Measurements from ENCODE around the gene CHPF2. TPM values are rescaled to one million over a fixed set of nuclear protein-coding genes. Genes with fewer than 3 reads are reported as not detected.
A peak's percentile ranks its signal among the peaks of the same experiment; 100 is the strongest.

The CHPF2 gene
- total RNA-seq (21.9 TPM), polyA plus RNA-seq (ENCODE audit: insufficient read depth in 1 of 8, insufficient read length in 8 of 8, low replicate concordance in 1 of 8) (10 to 100 TPM; 20.1 to 32.6 (median 23.4) TPM)
- long read RNA-seq, donor 1, result 0 reads
- long read RNA-seq, donor 2, partial matches to known transcripts, result 0 of 1 reads
- long read RNA-seq, donor 2, other reads (novel, unspliced or antisense), result 0 of 1 reads
- long read RNA-seq, donor 3, partial matches to known transcripts, result 5 of 8 reads
- long read RNA-seq, donor 3, other reads (novel, unspliced or antisense), result 0 of 8 reads
- long read RNA-seq, donor 4, partial matches to known transcripts, result 0 of 2 reads
- long read RNA-seq, donor 4, other reads (novel, unspliced or antisense), result 0 of 2 reads
- long read RNA-seq, donor 5, transcript CHPF2-201 (4 exons, 3,978 nt), result major isoform, 8 of 8 reads
- long read RNA-seq, donor 5, partial matches to known transcripts, result 0 of 8 reads
- long read RNA-seq, donor 5, other reads (novel, unspliced or antisense), result 0 of 8 reads
- long read RNA-seq, donor 6, transcript CHPF2-201 (4 exons, 3,978 nt), result major isoform, 8 of 8 reads
- long read RNA-seq, donor 6, partial matches to known transcripts, result 0 of 8 reads
- long read RNA-seq, donor 6, other reads (novel, unspliced or antisense), result 0 of 8 reads
- long read RNA-seq, donor 7, partial matches to known transcripts, result 0 of 4 reads
- long read RNA-seq, donor 7, other reads (novel, unspliced or antisense), result 0 of 4 reads
- long read RNA-seq, donor 8, partial matches to known transcripts, result 0 of 1 reads
- long read RNA-seq, donor 8, other reads (novel, unspliced or antisense), result 0 of 1 reads
- long read RNA-seq, donor 9, partial matches to known transcripts, result 0 of 1 reads
- long read RNA-seq, donor 9, other reads (novel, unspliced or antisense), result 0 of 1 reads
- long read RNA-seq, donor 10, partial matches to known transcripts, result 0 of 2 reads
- long read RNA-seq, donor 10, other reads (novel, unspliced or antisense), result 0 of 2 reads
- long read RNA-seq, donor 11, partial matches to known transcripts, result 0 of 2 reads
- long read RNA-seq, donor 11, other reads (novel, unspliced or antisense), result 0 of 2 reads

GRCh38 chr7:151232091-151232916 lies at the start of gene CHPF2:
CHPF2 (plus strand) TSS chr7:151232483; CDS start chr7:151234012, 1,529 bp downstream.
- H3K27me3 ChIP-seq (ENCODE audit: control insufficient read depth, insufficient read depth, low read length), result no peaks in the 10 kb centered on the region
- no peaks in the 10 kb centered on the region for H3K9me3 ChIP-seq (replicated peaks; ENCODE audit: control insufficient read depth, low read depth, low read length)
- peaks cover 29% of the 10 kb centered on the region for H3K36me3 ChIP-seq (ENCODE audit: control insufficient read depth, insufficient read depth, low read length)
- H3K4me1 ChIP-seq (ENCODE audit: control insufficient read depth, insufficient read depth, low read length), result peaks cover 26% of the 10 kb centered on the region
- peak within 1 kb of the TSS; percentile 74 for H3K27ac ChIP-seq (ENCODE audit: low read length)
- under 1% methylated on average over 78 of the region's 79 CpGs for WGBS (ENCODE audit: insufficient coverage)
- peak; percentile 94 for DNase-seq
- peak within 1 kb of the TSS; percentile 91 for H3K4me3 ChIP-seq (ENCODE audit: low read length)

- Histone ChIP-seq H3K4me3 (ENCODE audit: low read length) (no peak overlapping the region), H3K27me3 (ENCODE audit: control insufficient read depth, insufficient read depth, low read length) (peaks cover 2% of the 10 kb centered on the region), H3K36me3 (ENCODE audit: control insufficient read depth, insufficient read depth, low read length) (no peaks in the 10 kb centered on the region), H3K4me1 (ENCODE audit: control insufficient read depth, insufficient read depth, low read length) (peaks cover 24% of the 10 kb centered on the region), H3K27ac (ENCODE audit: low read length) (no peak overlapping the region), H3K9me3 (replicated peaks; ENCODE audit: control insufficient read depth, low read depth, low read length) (no peaks in the 10 kb centered on the region)
- 49% methylated on average over 13 of the region's 16 CpGs for WGBS (ENCODE audit: insufficient coverage)
- DNase-seq, result no peak
These were observed 46.3 kb upstream of the CHPF2 start for GRCh38 chr7:151185762-151186639.

DNA sequence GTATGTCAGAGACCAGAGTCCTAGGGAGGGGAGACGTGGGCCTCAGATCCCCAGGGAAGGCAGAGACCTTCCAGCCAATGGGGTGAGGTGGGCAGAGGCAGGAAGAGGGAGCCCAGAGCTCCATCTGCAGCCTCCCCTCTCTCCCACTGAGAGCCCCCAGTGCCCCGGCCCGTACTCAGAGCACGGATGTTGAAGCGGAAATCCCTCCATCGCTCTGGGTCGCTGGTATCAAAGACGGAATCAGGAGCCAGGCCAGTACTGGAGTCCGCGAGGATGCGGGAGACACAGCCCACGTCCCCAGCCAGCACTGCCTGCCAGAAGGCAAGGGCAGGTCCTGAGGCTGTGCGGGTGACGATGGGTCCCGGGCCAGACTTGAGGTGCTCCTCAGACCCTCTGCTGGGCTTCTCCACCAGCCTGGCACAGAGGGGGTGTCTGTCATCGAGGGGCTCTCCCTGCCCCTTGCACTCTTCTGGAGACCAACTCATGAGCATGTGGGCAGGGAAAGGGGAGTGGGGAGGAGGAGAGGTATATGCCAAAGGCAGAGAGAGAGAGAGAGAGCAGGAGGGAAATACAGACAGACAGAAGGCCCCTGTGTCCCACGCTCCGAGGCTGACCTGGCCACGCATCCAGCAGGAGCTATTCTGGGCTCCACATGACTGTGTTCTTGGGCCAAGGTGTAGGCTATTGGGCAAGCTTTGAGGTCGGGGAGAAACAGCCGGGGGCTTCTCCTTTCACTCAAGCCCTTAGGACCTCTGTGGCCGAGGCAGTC lies 45.5 kb upstream of the CHPF2 start, which contains the start of gene ASB10:
Gene ASB10 (minus strand): TSS at position 611 of the 769 bp plus-strand sequence. CDS start 120 bp downstream, at position 491.
- Histone ChIP-seq H3K27ac (ENCODE audit: low read length) (peak within 1 kb of the TSS; percentile 47), H3K36me3 (ENCODE audit: control insufficient read depth, insufficient read depth, low read length) (no peaks in the 10 kb centered on the region), H3K27me3 (ENCODE audit: control insufficient read depth, insufficient read depth, low read length) (peaks cover 2% of the 10 kb centered on the region), H3K9me3 (replicated peaks; ENCODE audit: control insufficient read depth, low read depth, low read length) (no peaks in the 10 kb centered on the region), H3K4me1 (ENCODE audit: control insufficient read depth, insufficient read depth, low read length) (peaks cover 22% of the 10 kb centered on the region), H3K4me3 (ENCODE audit: low read length) (no peak within 1 kb of the TSS)
- DNase-seq, result no peak
- 60% methylated on average over 16 of the region's 22 CpGs for WGBS (ENCODE audit: insufficient coverage)

DNA sequence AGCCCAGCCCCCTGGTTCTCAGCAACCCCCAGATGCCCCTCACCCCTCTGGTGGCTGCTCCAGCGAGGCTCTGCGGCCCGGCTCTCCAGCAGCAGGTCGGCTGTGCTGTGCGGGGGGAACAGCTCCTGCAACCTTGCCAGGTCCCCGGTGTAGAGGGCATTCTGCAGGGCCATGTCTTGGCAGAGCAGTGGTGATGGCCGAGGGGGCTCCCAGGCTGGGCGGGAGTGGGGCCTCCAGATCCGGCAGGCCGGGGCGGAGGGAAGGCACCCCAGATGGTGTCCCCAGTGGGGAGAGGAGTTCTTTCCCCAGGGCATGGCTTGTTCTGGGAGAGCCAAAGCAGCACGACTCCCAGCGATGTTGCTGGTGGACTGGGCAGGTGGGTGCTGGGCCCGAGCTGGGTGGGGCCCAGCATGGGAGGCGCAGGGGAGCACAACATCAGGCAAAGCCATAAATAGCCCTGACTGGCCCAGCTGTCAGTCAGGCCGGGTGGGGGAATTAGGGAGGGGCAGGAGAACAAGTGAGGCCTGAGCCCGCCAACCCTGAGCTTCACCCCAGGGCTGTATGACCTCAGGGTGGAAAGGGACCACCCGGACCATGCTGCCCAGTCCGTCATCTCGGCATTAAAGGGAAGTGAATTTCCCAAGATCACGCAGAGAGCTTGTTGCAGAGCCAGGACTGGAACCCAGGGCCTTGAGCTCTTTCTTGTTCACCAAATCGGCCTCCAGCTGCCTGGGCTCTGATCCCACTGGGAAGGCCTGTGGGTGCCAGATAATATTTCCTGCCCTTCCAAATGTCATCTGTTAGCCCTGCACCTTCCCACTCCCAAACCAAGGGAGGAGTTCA lies 44.7 kb upstream of the CHPF2 start:
- no peaks in the 10 kb centered on the region for H3K9me3 ChIP-seq (replicated peaks; ENCODE audit: control insufficient read depth, low read depth, low read length)
- peaks cover 2% of the 10 kb centered on the region for H3K27me3 ChIP-seq (ENCODE audit: control insufficient read depth, insufficient read depth, low read length)
- no peaks in the 10 kb centered on the region for H3K36me3 ChIP-seq (ENCODE audit: control insufficient read depth, insufficient read depth, low read length)
- peak; percentile 38 for DNase-seq
- H3K4me3 ChIP-seq (ENCODE audit: low read length), result no peak overlapping the region
- WGBS (ENCODE audit: insufficient coverage), result 62% methylated on average over 18 of the region's 22 CpGs
- H3K4me1 ChIP-seq (ENCODE audit: control insufficient read depth, insufficient read depth, low read length), result peaks cover 22% of the 10 kb centered on the region
- H3K27ac ChIP-seq (ENCODE audit: low read length), result peak overlapping the region; percentile 47

DNA sequence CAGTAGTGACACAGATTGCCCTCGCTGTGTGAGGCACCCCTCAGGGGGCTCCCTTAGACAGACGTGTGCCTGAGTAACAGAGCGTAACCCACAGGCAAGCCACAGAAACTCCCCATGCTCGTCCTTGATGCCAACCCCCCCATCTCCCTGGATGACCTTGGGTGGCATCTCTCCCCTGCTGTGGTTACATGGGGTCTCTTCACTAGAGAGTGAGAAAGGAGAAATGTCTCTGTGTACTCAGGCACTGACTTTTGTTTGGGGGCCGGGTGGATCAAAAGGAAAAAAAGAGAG lies 44.1 kb upstream of the CHPF2 start:
- DNase-seq, result no peak
- no peak overlapping the region for H3K4me3 ChIP-seq (ENCODE audit: low read length)
- WGBS (ENCODE audit: insufficient coverage), result 14% methylated on average over 2 of the region's 5 CpGs
- no peaks in the 10 kb centered on the region for H3K9me3 ChIP-seq (replicated peaks; ENCODE audit: control insufficient read depth, low read depth, low read length)
- no peaks in the 10 kb centered on the region for H3K36me3 ChIP-seq (ENCODE audit: control insufficient read depth, insufficient read depth, low read length)
- no peak overlapping the region for H3K27ac ChIP-seq (ENCODE audit: low read length)
- peaks cover 22% of the 10 kb centered on the region for H3K4me1 ChIP-seq (ENCODE audit: control insufficient read depth, insufficient read depth, low read length)
- peaks cover 2% of the 10 kb centered on the region for H3K27me3 ChIP-seq (ENCODE audit: control insufficient read depth, insufficient read depth, low read length)

DNA sequence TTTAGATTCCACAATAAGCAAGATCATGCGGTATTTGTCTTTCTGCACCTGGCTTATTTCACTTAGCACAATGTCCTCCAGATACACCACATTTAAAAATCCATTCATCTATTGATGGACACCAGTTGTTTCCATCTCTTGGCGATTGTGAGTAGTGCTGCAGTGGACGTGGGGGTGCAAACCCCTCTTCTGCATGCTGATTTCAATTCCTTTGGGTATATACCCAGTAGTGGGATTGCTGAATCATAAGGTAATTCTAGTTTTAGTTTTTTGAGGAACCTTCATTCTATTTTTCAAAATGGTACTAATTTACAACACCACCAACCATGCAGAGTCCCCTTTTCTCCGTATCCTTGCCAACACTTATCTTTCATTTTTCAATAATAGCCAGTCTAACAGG lies 43.2 kb upstream of the CHPF2 start:
- peaks cover 22% of the 10 kb centered on the region for H3K4me1 ChIP-seq (ENCODE audit: control insufficient read depth, insufficient read depth, low read length)
- DNase-seq, result no peak
- H3K27me3 ChIP-seq (ENCODE audit: control insufficient read depth, insufficient read depth, low read length), result peaks cover 2% of the 10 kb centered on the region
- H3K4me3 ChIP-seq (ENCODE audit: low read length), result no peak overlapping the region
- no peak overlapping the region for H3K27ac ChIP-seq (ENCODE audit: low read length)
- H3K9me3 ChIP-seq (replicated peaks; ENCODE audit: control insufficient read depth, low read depth, low read length), result no peaks in the 10 kb centered on the region
- H3K36me3 ChIP-seq (ENCODE audit: control insufficient read depth, insufficient read depth, low read length), result no peaks in the 10 kb centered on the region
- WGBS (ENCODE audit: insufficient coverage), result no CpG with 5 or more reads among the region's 4 CpGs

GRCh38 chr7:151191544-151191943 lies 40.7 kb upstream of the CHPF2 start:
- no peak for DNase-seq
- Histone ChIP-seq H3K27ac (ENCODE audit: low read length) (no peak overlapping the region), H3K27me3 (ENCODE audit: control insufficient read depth, insufficient read depth, low read length) (peaks cover 11% of the 10 kb centered on the region), H3K4me1 (ENCODE audit: control insufficient read depth, insufficient read depth, low read length) (peaks cover 16% of the 10 kb centered on the region), H3K9me3 (replicated peaks; ENCODE audit: control insufficient read depth, low read depth, low read length) (no peaks in the 10 kb centered on the region), H3K4me3 (ENCODE audit: low read length) (no peak overlapping the region), H3K36me3 (ENCODE audit: control insufficient read depth, insufficient read depth, low read length) (no peaks in the 10 kb centered on the region)
- WGBS (ENCODE audit: insufficient coverage), result 78% methylated on average over 6 of the region's 12 CpGs

DNA sequence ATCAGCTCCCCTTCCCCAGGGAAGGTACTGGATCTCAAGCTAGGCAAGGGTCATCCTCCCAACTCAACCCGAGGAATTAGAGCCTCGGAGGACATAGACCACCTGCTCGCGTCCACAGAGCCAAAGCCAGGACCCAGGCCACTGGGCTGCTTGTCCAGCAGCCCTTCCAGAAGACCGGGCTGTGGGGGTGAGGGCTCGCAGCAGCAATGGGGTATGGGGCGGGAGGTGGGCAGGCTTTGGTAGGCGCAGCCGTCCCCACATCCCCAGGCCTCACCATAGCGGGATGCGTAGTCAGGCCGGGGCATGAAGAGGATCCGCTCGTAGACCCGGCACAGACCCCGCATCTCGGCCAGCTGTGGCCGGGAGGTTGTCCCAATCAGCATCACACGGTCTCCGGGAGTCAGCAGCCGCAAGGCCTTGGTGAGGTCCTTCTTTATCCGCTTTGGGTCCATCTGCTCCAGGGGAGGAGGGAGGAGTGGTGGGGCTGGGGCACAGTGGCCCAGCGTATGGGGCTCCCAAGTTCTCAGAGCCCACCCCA lies 40.2 kb upstream of the CHPF2 start:
- Histone ChIP-seq H3K36me3 (ENCODE audit: control insufficient read depth, insufficient read depth, low read length) (no peaks in the 10 kb centered on the region), H3K27me3 (ENCODE audit: control insufficient read depth, insufficient read depth, low read length) (peaks cover 11% of the 10 kb centered on the region), H3K27ac (ENCODE audit: low read length) (no peak overlapping the region), H3K4me1 (ENCODE audit: control insufficient read depth, insufficient read depth, low read length) (peaks cover 11% of the 10 kb centered on the region), H3K9me3 (replicated peaks; ENCODE audit: control insufficient read depth, low read depth, low read length) (no peaks in the 10 kb centered on the region), H3K4me3 (ENCODE audit: low read length) (no peak overlapping the region)
- DNase-seq, result no peak
- 94% methylated on average over 17 of the region's 23 CpGs for WGBS (ENCODE audit: insufficient coverage)

All from muscle of leg (tissue), 16 donors.